SU-DHL-6 (cell line): ENCODE results near the gene SMAD6.

ENCODE experiments used
- CTCF ChIP-seq: fragments of 200-600 bp; sonication (generic); IDR thresholded peaks from one replicate; pipeline ENCODE4 v1.5.1; 2017; ENCODE audit warnings: antibody characterized with exemption, mild to moderate bottlenecking, low read length, moderate library complexity; ENCODE audit not compliant: insufficient read depth, poor library complexity, severe bottlenecking
- EZH2phosphoT487 ChIP-seq: fragments of 200-600 bp; sonication (generic), shearing (Covaris generic); conservative IDR thresholded peaks from 2 replicates; pipeline ENCODE4 v1.6.1; 2018; ENCODE audit warnings: mild to moderate bottlenecking, antibody characterized with exemption, low read length, moderate library complexity, mixed read lengths

GRCh38 chr15:66748708-66749035, 46.6 kb downstream of the SMAD6 start:
- TF ChIP-seq CTCF (no peak), EZH2phosphoT487 (no peak)
